ENCODE data around the gene MRPL17. TPM values are rescaled to one million over a fixed set of nuclear protein-coding genes. Genes with fewer than 3 reads are reported as not detected.

MRPL17 gene
- total RNA-seq, 1 donor from 2014 or later: 48.6 TPM

DNA sequence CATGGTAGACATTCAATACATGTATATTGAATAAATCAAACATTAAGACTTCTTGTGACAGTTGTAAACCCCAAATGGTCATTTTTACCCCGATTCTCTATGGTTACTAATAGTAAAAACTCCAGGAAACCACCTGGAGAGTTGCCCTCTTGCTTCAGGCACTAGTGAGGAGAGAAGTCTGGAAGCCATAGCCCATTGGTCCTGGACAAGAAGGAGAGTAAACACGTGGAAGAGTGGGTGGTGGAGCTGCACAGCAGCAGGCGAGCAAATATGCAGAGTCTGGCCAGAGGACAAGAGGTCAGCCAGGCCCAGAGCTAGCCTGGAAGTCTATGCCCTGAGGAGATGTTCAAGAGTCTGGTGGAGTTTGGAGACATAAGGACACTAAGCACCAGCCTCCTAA is 45.3 kb downstream of the MRPL17 start:
- no peak overlapping the region for H3K27ac Mint-ChIP-seq (ENCODE audit: unreplicated experiment)
- no peaks in the 10 kb centered on the region for H3K9me3 Mint-ChIP-seq (ENCODE audit: low read depth)
- TF ChIP-seq, protein P1, sequence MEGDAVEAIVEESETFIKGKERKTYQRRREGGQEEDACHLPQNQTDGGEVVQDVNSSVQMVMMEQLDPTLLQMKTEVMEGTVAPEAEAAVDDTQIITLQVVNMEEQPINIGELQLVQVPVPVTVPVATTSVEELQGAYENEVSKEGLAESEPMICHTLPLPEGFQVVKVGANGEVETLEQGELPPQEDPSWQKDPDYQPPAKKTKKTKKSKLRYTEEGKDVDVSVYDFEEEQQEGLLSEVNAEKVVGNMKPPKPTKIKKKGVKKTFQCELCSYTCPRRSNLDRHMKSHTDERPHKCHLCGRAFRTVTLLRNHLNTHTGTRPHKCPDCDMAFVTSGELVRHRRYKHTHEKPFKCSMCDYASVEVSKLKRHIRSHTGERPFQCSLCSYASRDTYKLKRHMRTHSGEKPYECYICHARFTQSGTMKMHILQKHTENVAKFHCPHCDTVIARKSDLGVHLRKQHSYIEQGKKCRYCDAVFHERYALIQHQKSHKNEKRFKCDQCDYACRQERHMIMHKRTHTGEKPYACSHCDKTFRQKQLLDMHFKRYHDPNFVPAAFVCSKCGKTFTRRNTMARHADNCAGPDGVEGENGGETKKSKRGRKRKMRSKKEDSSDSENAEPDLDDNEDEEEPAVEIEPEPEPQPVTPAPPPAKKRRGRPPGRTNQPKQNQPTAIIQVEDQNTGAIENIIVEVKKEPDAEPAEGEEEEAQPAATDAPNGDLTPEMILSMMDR (IDR thresholded peaks at IDR 0.05): no peak
- no peaks in the 10 kb centered on the region for H3K4me1 Mint-ChIP-seq (ENCODE audit: low read depth)
- H3K27me3 Mint-ChIP-seq (ENCODE audit: low read depth): no peaks in the 10 kb centered on the region
- DNase-seq (ENCODE audit: low spot score): no peak
- no peak overlapping the region for H3K4me3 Mint-ChIP-seq (ENCODE audit: unreplicated experiment)
- peaks cover 10% of the 10 kb centered on the region for H3K36me3 Mint-ChIP-seq (ENCODE audit: low read depth)

DNA sequence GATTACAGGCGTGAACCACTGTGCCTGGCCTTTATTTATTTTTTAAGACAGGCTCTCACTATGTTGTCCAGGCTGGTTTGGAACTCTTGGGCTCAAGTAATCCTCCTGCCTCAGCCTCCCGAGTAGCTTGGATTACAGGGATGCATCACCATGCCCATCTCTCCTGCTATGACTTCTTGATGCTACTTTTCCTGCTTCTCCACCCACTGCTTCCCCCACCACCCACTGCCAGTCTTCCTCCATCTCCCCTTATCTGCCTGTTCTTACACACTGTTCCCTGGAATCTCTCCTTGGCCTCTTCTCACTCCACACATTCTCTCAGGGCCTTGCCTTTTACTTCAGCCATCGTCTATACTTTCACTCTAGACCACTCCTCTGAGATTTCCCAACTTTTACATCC is 46.7 kb downstream of the MRPL17 start:
- DNase-seq (ENCODE audit: low spot score): no peak
- H3K27me3 Mint-ChIP-seq (ENCODE audit: low read depth): no peaks in the 10 kb centered on the region
- TF ChIP-seq, protein P1 (IDR thresholded peaks at IDR 0.05): no peak
- H3K36me3 Mint-ChIP-seq (ENCODE audit: low read depth): peaks cover 15% of the 10 kb centered on the region
- no peak overlapping the region for H3K27ac Mint-ChIP-seq (ENCODE audit: unreplicated experiment)
- H3K4me3 Mint-ChIP-seq (ENCODE audit: unreplicated experiment): no peak overlapping the region
- H3K4me1 Mint-ChIP-seq (ENCODE audit: low read depth): no peaks in the 10 kb centered on the region
- H3K9me3 Mint-ChIP-seq (ENCODE audit: low read depth): no peaks in the 10 kb centered on the region

DNA sequence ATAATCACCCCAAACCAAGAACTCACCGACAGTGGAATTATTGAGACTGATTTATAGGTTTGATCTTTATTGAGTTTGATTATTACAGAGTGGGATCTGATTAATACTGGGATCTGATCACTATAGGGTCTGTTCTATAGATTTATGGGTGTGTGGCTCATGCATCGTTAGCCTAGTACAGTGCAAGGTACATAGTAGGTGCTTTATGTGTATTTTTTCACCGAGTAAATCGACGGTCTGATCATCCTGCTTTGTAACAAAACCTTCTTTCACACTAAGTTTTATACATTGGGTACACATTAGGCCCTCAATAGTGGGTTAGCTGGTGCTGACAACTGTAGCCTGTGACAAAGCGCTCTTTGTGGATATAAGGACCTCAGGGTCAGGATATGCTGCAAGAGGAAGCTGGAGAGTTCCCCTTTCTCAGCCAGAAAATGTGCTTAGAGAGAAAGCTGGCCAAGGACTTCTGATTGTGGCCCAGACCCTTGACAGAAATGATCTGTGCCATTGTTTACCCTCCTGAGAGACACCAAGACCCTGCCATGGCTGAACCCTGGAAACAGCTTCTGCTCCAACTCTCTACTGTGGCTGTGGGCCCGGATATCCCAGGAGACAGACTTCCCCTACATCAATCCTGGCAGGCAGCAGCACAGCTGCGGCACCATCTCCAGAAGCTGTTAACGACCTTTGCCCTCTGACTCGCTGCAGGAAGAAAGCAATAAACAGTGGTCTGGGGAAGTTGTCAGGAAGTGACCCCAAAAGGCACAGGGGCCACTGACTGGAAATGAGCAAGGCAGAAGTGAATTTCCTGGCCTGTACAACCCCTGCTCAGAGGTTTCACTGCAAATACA is 47.8 kb downstream of the MRPL17 start:
- H3K36me3 Mint-ChIP-seq (ENCODE audit: low read depth): peaks cover 20% of the 10 kb centered on the region
- TF ChIP-seq, protein P1 (IDR thresholded peaks at IDR 0.05): no peak
- H3K4me1 Mint-ChIP-seq (ENCODE audit: low read depth): no peaks in the 10 kb centered on the region
- no peak for DNase-seq (ENCODE audit: low spot score)
- H3K27ac Mint-ChIP-seq (ENCODE audit: unreplicated experiment): no peak overlapping the region
- no peaks in the 10 kb centered on the region for H3K27me3 Mint-ChIP-seq (ENCODE audit: low read depth)
- H3K4me3 Mint-ChIP-seq (ENCODE audit: unreplicated experiment): no peak overlapping the region
- no peaks in the 10 kb centered on the region for H3K9me3 Mint-ChIP-seq (ENCODE audit: low read depth)

DNA sequence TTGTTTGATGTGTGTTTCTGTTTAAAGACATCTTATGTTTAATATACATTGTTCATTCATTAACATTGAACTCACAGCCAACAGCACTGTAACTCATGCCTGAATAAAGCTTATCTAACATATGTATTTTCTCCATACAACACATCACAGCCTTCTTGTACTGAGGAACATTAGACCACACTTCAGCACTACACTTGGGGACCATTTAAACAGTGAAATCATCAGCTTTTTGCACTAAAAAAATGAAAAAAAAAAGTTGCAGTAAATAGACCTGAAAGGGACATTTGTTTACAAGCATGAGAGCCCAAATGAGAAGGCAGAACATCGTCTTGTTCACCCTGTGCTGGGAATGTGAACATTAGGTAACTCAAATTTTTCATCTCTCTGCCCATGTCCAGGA is 48.6 kb downstream of the MRPL17 start:
- no peaks in the 10 kb centered on the region for H3K27me3 Mint-ChIP-seq (ENCODE audit: low read depth)

More for the DNA sequence above, 48.6 kb downstream of the MRPL17 start:
- H3K9me3 Mint-ChIP-seq (ENCODE audit: low read depth): no peaks in the 10 kb centered on the region
- no peaks in the 10 kb centered on the region for H3K4me1 Mint-ChIP-seq (ENCODE audit: low read depth)
- no peak for DNase-seq (ENCODE audit: low spot score)
- no peak overlapping the region for H3K27ac Mint-ChIP-seq (ENCODE audit: unreplicated experiment)
- H3K4me3 Mint-ChIP-seq (ENCODE audit: unreplicated experiment): no peak overlapping the region
- TF ChIP-seq, protein P1 (IDR thresholded peaks at IDR 0.05): no peak
- H3K36me3 Mint-ChIP-seq (ENCODE audit: low read depth): peaks cover 18% of the 10 kb centered on the region
